ENCODE measurements around the gene TMEM164.

DNA sequence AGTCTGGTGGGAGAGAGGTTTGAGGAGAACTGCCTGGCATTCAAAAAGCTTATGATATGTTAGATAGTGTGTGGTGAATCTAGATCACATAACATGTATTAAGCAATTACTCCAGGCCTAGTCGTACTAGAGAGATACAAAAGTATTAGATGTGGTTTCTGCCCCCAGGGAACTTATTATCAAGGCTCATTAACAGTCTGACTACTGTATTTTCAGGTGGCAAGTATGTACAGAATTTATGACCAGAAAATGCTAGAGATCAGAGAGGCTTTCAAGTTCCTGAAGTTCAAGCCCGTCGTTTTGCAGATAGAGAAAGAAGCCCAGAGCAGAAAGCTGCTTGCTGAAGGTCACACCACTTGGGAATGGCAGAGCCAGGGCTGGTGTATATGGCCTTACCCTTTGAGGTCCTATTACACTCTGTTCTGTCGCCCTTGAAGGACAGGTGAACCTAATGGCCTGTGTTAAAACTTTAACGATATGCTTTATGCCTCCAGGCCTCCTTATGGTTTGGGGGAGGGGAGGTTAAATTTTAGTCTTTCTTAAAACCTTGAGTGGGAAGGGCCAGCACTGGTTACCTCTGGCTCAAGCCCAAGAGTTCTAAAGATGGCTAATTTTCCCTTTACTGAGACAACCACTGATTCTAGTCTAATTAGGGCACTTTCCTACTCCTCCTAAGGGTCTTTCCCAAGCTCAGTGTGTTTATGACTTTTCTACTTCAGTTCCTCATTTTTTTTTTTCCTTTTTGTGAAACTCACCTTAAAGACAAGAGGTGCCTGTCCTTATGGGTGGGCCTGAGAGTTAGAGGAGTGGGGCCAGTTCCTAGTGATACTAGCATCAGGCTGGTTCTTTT is 19.9 kb downstream of the TMEM164 start:
- TF ChIP-seq POLR2AphosphoS5 (IDR thresholded peaks at IDR 0.05; ENCODE audit: low read depth) = no peak
- TF ChIP-seq EZH2 (IDR thresholded peaks at IDR 0.05; ENCODE audit: low read depth, unreplicated experiment) = no peak
- no peak for TF ChIP-seq EZH2phosphoT487 (IDR thresholded peaks at IDR 0.05; ENCODE audit: unreplicated experiment)
- TF ChIP-seq, protein P1, sequence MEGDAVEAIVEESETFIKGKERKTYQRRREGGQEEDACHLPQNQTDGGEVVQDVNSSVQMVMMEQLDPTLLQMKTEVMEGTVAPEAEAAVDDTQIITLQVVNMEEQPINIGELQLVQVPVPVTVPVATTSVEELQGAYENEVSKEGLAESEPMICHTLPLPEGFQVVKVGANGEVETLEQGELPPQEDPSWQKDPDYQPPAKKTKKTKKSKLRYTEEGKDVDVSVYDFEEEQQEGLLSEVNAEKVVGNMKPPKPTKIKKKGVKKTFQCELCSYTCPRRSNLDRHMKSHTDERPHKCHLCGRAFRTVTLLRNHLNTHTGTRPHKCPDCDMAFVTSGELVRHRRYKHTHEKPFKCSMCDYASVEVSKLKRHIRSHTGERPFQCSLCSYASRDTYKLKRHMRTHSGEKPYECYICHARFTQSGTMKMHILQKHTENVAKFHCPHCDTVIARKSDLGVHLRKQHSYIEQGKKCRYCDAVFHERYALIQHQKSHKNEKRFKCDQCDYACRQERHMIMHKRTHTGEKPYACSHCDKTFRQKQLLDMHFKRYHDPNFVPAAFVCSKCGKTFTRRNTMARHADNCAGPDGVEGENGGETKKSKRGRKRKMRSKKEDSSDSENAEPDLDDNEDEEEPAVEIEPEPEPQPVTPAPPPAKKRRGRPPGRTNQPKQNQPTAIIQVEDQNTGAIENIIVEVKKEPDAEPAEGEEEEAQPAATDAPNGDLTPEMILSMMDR (conservative IDR thresholded peaks at IDR 0.05; ENCODE audit: low read depth in 2 of 2) = no peak
- no peak for TF ChIP-seq ETS1 (IDR thresholded peaks at IDR 0.05)
- TF ChIP-seq CREB1 (CRISPR knock-in tag; IDR thresholded peaks at IDR 0.05; ENCODE audit: low read depth) = no peak
